GM23338 (cell line): Measurements from ENCODE around the gene KCNG3. TPM values are rescaled to one million over a fixed set of nuclear protein-coding genes. Genes with fewer than 3 reads are reported as not detected.

ENCODE experiments used
- ATAC-seq: fragments of 200-7000 bp; cut with Tn5 transposase; 3 replicates; pipeline ENCODE4 v1.9.1; 2020
- DNase-seq: peaks from one replicate; pipeline ENCODE4 v3.0.0-alpha.2; 2015; ENCODE audit warnings: low spot score
- H2AFZ ChIP-seq: fragments of 200-600 bp; sonication (generic); 2 replicates; pipeline ENCODE4 v1.8.0; 2016; ENCODE audit warnings: antibody characterized with exemption, mild to moderate bottlenecking, moderate library complexity
- H3F3A ChIP-seq: fragments of 200-600 bp; sonication (generic); replicated peaks from 2 replicates; pipeline ENCODE4 v1.8.0; 2017; ENCODE audit warnings: antibody characterized with exemption, mixed run types, low read depth
- H3K27ac ChIP-seq: fragments of 200-600 bp; sonication (generic); 2 replicates; pipeline ENCODE4 v1.6.1; 2016; ENCODE audit warnings: low read depth
- H3K27me3 ChIP-seq: fragments of 200-600 bp; sonication (generic); 2 replicates; pipeline ENCODE4 v1.8.0; 2016; ENCODE audit warnings: mild to moderate bottlenecking, mixed run types, moderate library complexity; ENCODE audit not compliant: insufficient read depth
- H3K36me3 ChIP-seq: fragments of 200-600 bp; sonication (generic); 2 replicates; pipeline ENCODE4 v1.8.0; 2016; ENCODE audit warnings: mild to moderate bottlenecking; ENCODE audit not compliant: insufficient read depth
- H3K4me1 ChIP-seq: fragments of 200-600 bp; sonication (generic); 2 replicates; pipeline ENCODE4 v1.8.0; 2016; ENCODE audit warnings: mild to moderate bottlenecking, moderate library complexity; ENCODE audit not compliant: insufficient read depth
- H3K4me2 ChIP-seq: fragments of 200-600 bp; sonication (generic); 2 replicates; pipeline ENCODE4 v1.7.1; 2017; ENCODE audit warnings: mixed run types
- H3K4me3 ChIP-seq: fragments of 200-600 bp; sonication (generic); 2 replicates; pipeline ENCODE4 v1.6.1; 2016; ENCODE audit warnings: mixed run types
- H3K79me2 ChIP-seq: fragments of 200-600 bp; sonication (generic); replicated peaks from 2 replicates; pipeline ENCODE4 v1.8.0; 2017; ENCODE audit warnings: mild to moderate bottlenecking; ENCODE audit not compliant: insufficient read depth
- H3K9me2 ChIP-seq: fragments of 200-600 bp; sonication (generic); 2 replicates; pipeline ENCODE4 v1.8.0; 2017; ENCODE audit not compliant: insufficient read depth
- H4K20me1 ChIP-seq: fragments of 200-600 bp; sonication (generic); replicated peaks from 2 replicates; pipeline ENCODE4 v1.8.0; 2017; ENCODE audit warnings: mild to moderate bottlenecking; ENCODE audit not compliant: insufficient read depth
- H3K27ac Mint-ChIP-seq: 2 replicates; pipeline ENCODE4 v1.8.0; 2020; ENCODE audit warnings: inconsistent platforms, mild to moderate bottlenecking, moderate library complexity, mixed read lengths
- H3K27me3 Mint-ChIP-seq: 3 replicates; pipeline ENCODE4 v1.8.0; 2022; ENCODE audit warnings: low read depth, mild to moderate bottlenecking, moderate library complexity, mixed read lengths, inconsistent platforms; ENCODE audit not compliant: insufficient read depth, poor library complexity
- H3K36me3 Mint-ChIP-seq: 3 replicates; pipeline ENCODE4 v1.8.0; 2021; ENCODE audit warnings: low read depth, mild to moderate bottlenecking, inconsistent platforms, moderate library complexity, mixed read lengths
- H3K4me1 Mint-ChIP-seq: 3 replicates; pipeline ENCODE4 v1.8.0; 2020; ENCODE audit warnings: mild to moderate bottlenecking, inconsistent platforms, mixed read lengths
- H3K4me3 Mint-ChIP-seq: 3 replicates; pipeline ENCODE4 v1.8.0; 2021; ENCODE audit warnings: moderate library complexity, mild to moderate bottlenecking, inconsistent platforms, mixed read lengths
- H3K9me3 Mint-ChIP-seq: 3 replicates; pipeline ENCODE4 v1.8.0; 2020; ENCODE audit warnings: moderate library complexity, mild to moderate bottlenecking, inconsistent platforms, mixed read lengths
- CREB1 ChIP-seq: fragments of 250-450 bp; sonication (Bioruptor Pico); IDR thresholded peaks from 2 replicates; pipeline ENCODE4 v1.5.0; 2020; ENCODE audit warnings: low read depth, mild to moderate bottlenecking, moderate library complexity
- CTCF ChIP-seq, 2 experiments: fragments of 200-600 bp in 1 of 2; sonication (generic) in 1 of 2; conservative IDR thresholded peaks; 2 replicates each; pipeline versions ENCODE4 v1.5.1 to v1.6.1; 2016 to 2017; ENCODE audit warnings: antibody characterized with exemption in 2 of 2, low read depth in 2 of 2, mild to moderate bottlenecking in 2 of 2, moderate library complexity in 1 of 2
- EZH2 ChIP-seq: fragments of 200-600 bp; sonication (generic); IDR thresholded peaks from one replicate; pipeline ENCODE4 v1.8.0; 2017; ENCODE audit warnings: antibody characterized with exemption, mild to moderate bottlenecking, low read depth; ENCODE audit not compliant: unreplicated experiment
- EZH2phosphoT487 ChIP-seq: fragments of 200-600 bp; sonication (generic); IDR thresholded peaks from one replicate; pipeline ENCODE4 v1.8.1; 2018; ENCODE audit warnings: antibody characterized with exemption; ENCODE audit not compliant: unreplicated experiment
- JUNB ChIP-seq: IDR thresholded peaks from one replicate; pipeline ENCODE4 v1.6.1; 2016; ENCODE audit warnings: antibody characterized with exemption; ENCODE audit not compliant: unreplicated experiment
- NANOG ChIP-seq: IDR thresholded peaks from 2 replicates; pipeline ENCODE4 v1.6.1; 2016; ENCODE audit warnings: antibody characterized with exemption, borderline replicate concordance
- POLR2AphosphoS5 ChIP-seq: IDR thresholded peaks from 2 replicates; pipeline ENCODE4 v1.6.1; 2016; ENCODE audit warnings: antibody characterized with exemption, low read depth
- REST ChIP-seq: IDR thresholded peaks from one replicate; pipeline ENCODE4 v1.6.1; 2018; ENCODE audit warnings: antibody characterized with exemption; ENCODE audit not compliant: unreplicated experiment
- STAT1 ChIP-seq: IDR thresholded peaks from one replicate; pipeline ENCODE4 v1.6.1; 2016; ENCODE audit warnings: antibody characterized with exemption; ENCODE audit not compliant: unreplicated experiment
- ZNF114 ChIP-seq: fragments of 250-450 bp; sonication (Bioruptor Pico); IDR thresholded peaks from 2 replicates; pipeline ENCODE4 v1.5.0; 2020; ENCODE audit warnings: mild to moderate bottlenecking, moderate library complexity
- ZNF331 ChIP-seq: fragments of 250-450 bp; sonication (Bioruptor Pico); IDR thresholded peaks from 2 replicates; pipeline ENCODE4 v1.5.0; 2020; ENCODE audit warnings: low read depth, mild to moderate bottlenecking, moderate library complexity
- polyA plus RNA-seq: library from polyadenylated mRNA; unstranded; fragments of >200 nt; fragmentation: Nextera tagmentation; extraction: Ambion mirVana; gene quantifications from 2 replicates; pipeline ENCODE4 v1.2.1, GENCODE V29; 2016
- total RNA-seq: library from RNA; depleted of rRNA; stranded (reverse); fragments of >200 nt; shearing (Covaris generic); gene quantifications from 2 replicates; pipeline ENCODE4 v1.2.3, GENCODE V29; 2014
- TF ChIP-seq, protein P1 (sequence below): IDR thresholded peaks from 2 replicates; pipeline ENCODE4 v1.6.1; 2016; ENCODE audit warnings: antibody characterized with exemption
- TF ChIP-seq, protein P2 (sequence below): fragments of 250-450 bp; sonication (Bioruptor Pico); IDR thresholded peaks from 2 replicates; pipeline ENCODE4 v1.5.0; 2020; ENCODE audit warnings: mild to moderate bottlenecking, moderate library complexity

KCNG3 gene
- total and polyA plus RNA-seq, 2 experiments from 2014 or later = 2.5 to 36.2 TPM

- peaks cover 12% of the 10 kb centered on the region for H3K4me1 ChIP-seq
- Mint-ChIP-seq H3K4me3 (no peak overlapping the region; the same call in 2 of the 3 replicates), H3K27me3 (peaks cover 7% of the 10 kb centered on the region), H3K36me3 (no peaks in the 10 kb centered on the region), H3K4me1 (peaks cover 16% of the 10 kb centered on the region), H3K27ac (no peak overlapping the region), H3K9me3 (no peaks in the 10 kb centered on the region)
- TF ChIP-seq REST = no peak
- TF ChIP-seq CREB1 (CRISPR knock-in tag) = no peak
- TF ChIP-seq, protein P1, sequence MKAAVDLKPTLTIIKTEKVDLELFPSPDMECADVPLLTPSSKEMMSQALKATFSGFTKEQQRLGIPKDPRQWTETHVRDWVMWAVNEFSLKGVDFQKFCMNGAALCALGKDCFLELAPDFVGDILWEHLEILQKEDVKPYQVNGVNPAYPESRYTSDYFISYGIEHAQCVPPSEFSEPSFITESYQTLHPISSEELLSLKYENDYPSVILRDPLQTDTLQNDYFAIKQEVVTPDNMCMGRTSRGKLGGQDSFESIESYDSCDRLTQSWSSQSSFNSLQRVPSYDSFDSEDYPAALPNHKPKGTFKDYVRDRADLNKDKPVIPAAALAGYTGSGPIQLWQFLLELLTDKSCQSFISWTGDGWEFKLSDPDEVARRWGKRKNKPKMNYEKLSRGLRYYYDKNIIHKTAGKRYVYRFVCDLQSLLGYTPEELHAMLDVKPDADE = no peak
- TF ChIP-seq CTCF (conservative IDR thresholded peaks at IDR 0.05; ENCODE audit: low read depth in 2 of 2) = no peak
- no peak for TF ChIP-seq NANOG
- TF ChIP-seq, protein P2, sequence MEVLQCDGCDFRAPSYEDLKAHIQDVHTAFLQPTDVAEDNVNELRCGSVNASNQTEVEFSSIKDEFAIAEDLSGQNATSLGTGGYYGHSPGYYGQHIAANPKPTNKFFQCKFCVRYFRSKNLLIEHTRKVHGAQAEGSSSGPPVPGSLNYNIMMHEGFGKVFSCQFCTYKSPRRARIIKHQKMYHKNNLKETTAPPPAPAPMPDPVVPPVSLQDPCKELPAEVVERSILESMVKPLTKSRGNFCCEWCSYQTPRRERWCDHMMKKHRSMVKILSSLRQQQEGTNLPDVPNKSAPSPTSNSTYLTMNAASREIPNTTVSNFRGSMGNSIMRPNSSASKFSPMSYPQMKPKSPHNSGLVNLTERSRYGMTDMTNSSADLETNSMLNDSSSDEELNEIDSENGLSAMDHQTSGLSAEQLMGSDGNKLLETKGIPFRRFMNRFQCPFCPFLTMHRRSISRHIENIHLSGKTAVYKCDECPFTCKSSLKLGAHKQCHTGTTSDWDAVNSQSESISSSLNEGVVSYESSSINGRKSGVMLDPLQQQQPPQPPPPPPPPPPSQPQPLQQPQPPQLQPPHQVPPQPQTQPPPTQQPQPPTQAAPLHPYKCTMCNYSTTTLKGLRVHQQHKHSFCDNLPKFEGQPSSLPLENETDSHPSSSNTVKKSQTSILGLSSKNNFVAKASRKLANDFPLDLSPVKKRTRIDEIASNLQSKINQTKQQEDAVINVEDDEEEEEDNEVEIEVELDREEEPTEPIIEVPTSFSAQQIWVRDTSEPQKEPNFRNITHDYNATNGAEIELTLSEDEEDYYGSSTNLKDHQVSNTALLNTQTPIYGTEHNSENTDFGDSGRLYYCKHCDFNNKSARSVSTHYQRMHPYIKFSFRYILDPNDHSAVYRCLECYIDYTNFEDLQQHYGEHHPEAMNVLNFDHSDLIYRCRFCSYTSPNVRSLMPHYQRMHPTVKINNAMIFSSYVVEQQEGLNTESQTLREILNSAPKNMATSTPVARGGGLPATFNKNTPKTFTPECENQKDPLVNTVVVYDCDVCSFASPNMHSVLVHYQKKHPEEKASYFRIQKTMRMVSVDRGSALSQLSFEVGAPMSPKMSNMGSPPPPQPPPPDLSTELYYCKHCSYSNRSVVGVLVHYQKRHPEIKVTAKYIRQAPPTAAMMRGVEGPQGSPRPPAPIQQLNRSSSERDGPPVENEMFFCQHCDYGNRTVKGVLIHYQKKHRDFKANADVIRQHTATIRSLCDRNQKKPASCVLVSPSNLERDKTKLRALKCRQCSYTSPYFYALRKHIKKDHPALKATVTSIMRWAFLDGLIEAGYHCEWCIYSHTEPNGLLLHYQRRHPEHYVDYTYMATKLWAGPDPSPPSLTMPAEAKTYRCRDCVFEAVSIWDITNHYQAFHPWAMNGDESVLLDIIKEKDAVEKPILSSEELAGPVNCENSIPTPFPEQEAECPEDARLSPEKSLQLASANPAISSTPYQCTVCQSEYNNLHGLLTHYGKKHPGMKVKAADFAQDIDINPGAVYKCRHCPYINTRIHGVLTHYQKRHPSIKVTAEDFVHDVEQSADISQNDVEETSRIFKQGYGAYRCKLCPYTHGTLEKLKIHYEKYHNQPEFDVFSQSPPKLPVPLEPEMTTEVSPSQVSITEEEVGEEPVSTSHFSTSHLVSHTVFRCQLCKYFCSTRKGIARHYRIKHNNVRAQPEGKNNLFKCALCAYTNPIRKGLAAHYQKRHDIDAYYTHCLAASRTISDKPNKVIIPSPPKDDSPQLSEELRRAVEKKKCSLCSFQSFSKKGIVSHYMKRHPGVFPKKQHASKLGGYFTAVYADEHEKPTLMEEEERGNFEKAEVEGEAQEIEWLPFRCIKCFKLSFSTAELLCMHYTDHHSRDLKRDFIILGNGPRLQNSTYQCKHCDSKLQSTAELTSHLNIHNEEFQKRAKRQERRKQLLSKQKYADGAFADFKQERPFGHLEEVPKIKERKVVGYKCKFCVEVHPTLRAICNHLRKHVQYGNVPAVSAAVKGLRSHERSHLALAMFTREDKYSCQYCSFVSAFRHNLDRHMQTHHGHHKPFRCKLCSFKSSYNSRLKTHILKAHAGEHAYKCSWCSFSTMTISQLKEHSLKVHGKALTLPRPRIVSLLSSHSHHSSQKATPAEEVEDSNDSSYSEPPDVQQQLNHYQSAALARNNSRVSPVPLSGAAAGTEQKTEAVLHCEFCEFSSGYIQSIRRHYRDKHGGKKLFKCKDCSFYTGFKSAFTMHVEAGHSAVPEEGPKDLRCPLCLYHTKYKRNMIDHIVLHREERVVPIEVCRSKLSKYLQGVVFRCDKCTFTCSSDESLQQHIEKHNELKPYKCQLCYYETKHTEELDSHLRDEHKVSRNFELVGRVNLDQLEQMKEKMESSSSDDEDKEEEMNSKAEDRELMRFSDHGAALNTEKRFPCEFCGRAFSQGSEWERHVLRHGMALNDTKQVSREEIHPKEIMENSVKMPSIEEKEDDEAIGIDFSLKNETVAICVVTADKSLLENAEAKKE (CRISPR knock-in tag) = no peak
- TF ChIP-seq EZH2 = no peak
- TF ChIP-seq STAT1 = no peak
- TF ChIP-seq ZNF331 (CRISPR knock-in tag) = no peak
- TF ChIP-seq EZH2phosphoT487 = no peak
- no peak for TF ChIP-seq POLR2AphosphoS5
- TF ChIP-seq JUNB = no peak
- TF ChIP-seq ZNF114 (CRISPR knock-in tag) = no peak
- H3F3A ChIP-seq = no peaks in the 10 kb centered on the region
- no peak overlapping the region for H3K4me2 ChIP-seq
- H2AFZ ChIP-seq = no peak overlapping the region
- H4K20me1 ChIP-seq = no peaks in the 10 kb centered on the region
- H3K36me3 ChIP-seq = no peaks in the 10 kb centered on the region
- no peak overlapping the region for H3K27ac ChIP-seq
- ATAC-seq (no peak; the same call in 1 of the 3 replicates), DNase-seq (no peak)
- H3K9me2 ChIP-seq = no peaks in the 10 kb centered on the region
- no peaks in the 10 kb centered on the region for H3K79me2 ChIP-seq
- H3K4me3 ChIP-seq = no peak overlapping the region
- H3K27me3 ChIP-seq = no peaks in the 10 kb centered on the region
These were observed 16.9 kb upstream of the KCNG3 start for GRCh38 chr2:42510608-42511243.
